NCI-H69 (cell line): ENCODE results near the gene ANXA2R.

Experiments used
- DNase-seq: peaks from one replicate; lab custom pipeline; 2025; lab: John Stamatoyannopoulos, UW

ANXA2R gene

GRCh38 chr5:43000111-43000840 lies 39.8 kb downstream of the ANXA2R start:
- peak; percentile 7 for DNase-seq

GRCh38 chr5:42995360-42995751 lies 44.8 kb downstream of the ANXA2R start:
- no peak for DNase-seq

GRCh38 chr5:42994555-42995359 lies 45.4 kb downstream of the ANXA2R start:
- DNase-seq = no peak

GRCh38 chr5:42994246-42994554 lies 45.9 kb downstream of the ANXA2R start:
- no peak for DNase-seq

GRCh38 chr5:42993516-42994245 lies 46.4 kb downstream of the ANXA2R start:
- DNase-seq = no peak

GRCh38 chr5:42992088-42992879 lies 47.8 kb downstream of the ANXA2R start:
- DNase-seq = peak; percentile 19

GRCh38 chr5:42991404-42992087 lies 48.6 kb downstream of the ANXA2R start:
- DNase-seq = no peak

- no peak for DNase-seq
Observed at GRCh38 chr5:42990892-42991291, 49.2 kb downstream of the ANXA2R start.
